Activated T-cell treated with anti-CD3 and anti-CD28 coated beads for 4 hours (primary cell): ENCODE results near the gene FAM174C.
"Not testable (repeated sequence)": the region's sequence is repeated elsewhere in the genome, so short reads cannot be mapped to it uniquely, and the experiment has no call there.

Experiments
- DNase-seq: peaks from one replicate; pipeline ENCODE4 v3.0.0-alpha.2; 2020

Gene FAM174C

DNA sequence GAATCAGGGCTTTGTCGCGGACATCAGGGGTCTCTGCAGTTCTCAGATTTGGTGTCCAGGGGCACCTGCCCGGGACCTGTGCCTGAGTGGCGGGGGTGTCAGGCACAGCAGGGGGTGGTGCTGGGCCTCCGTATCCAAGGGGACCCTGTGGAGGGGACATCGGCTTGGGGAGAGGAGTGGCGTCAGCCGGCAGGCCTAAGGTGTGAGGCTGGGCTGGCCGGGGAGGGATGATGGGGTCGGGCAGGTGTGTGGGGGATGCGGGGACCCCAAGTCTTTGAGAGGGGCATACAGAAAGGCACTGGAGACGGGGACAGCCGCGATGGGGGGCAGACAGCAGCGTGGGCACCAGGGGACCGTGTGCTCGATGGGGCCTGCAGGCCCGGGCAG, 12.9 kb downstream of the FAM174C start:
- DNase-seq: no peak

DNA sequence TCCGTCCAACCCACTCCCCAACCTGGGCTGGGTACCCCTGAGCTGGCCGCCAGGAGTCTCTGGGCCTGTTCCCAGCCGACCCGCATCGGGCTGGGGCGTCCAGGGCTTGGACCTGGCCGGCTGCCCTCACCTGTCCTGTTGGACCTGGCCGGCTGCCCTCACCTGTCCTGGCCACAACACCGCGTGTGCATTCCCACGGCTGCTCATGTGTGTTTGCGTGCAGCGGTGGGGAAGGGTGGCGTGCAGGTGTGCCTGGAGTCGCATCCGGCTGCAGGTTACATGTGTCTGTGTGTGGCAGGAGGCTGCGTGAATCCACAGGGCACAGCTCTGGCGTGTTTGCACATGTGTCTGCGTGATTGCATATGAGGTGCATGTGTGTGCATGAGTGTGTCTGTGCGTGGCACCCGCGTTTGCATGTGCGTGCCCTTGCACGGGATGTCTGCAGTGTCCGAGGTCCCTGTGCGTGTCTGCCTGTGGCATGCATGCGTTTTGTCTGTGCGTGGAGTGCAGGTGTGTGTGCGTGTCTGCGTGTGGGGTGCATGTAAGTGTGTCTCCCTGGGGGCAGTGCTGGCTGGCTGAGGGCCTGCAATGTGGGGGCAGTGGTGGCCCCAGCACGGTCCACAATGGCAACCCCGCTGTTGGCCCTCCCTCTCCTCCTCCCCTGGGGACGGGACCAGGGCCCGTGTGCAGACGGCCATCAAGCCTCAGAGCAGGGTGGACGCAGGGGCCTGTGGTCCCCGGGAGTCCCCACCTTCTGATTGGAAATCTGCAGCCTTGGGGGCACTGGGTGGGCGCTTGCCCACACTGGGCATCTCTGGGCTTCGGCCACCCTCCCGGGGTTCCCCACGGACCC, 13.7 kb downstream of the FAM174C start:
- no peak for DNase-seq

DNA sequence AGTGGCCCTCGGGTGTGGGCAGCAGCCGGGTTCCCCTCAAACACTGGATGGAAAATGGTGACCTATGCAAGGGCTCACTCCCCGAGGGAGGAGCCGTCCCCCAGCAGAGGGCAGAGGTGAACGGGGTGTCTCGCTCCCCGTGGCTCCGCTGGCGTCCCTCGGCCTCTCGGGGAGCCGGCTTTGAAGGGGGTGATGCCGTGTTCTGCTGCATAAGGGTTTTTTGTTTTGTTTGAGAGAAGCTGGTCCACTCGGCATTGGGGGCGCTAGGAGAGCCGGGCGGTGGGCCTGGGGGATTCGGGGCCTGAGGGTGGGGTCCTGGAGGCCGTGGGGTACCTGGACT, 14.3 kb downstream of the FAM174C start:
- no peak for DNase-seq

DNA sequence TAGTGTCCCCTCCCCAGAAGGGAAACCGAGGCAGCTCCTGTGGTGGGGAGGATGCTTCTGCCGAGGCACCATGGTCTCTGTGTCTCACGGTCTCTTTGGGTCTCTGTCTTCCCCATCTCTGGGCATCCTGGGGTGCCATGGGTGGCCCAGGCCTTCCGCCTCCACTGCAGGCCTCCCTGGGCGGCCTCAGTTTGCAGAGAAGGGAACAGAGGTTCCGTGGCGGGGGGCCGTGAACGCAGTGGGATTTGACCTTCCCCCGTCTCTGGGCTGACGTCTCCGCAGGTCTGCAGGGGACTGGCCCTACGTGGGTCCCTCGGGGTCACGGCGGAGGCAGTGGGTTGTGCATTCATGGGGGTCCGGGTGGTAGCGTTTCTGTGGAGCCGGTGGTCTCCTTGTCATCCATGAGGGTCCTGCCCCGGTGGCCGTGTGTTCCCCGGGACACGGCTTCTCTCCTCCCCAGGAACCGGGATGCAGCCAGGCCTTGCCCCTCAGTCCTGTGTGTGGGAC, 14.9 kb downstream of the FAM174C start:
- no peak for DNase-seq

DNA sequence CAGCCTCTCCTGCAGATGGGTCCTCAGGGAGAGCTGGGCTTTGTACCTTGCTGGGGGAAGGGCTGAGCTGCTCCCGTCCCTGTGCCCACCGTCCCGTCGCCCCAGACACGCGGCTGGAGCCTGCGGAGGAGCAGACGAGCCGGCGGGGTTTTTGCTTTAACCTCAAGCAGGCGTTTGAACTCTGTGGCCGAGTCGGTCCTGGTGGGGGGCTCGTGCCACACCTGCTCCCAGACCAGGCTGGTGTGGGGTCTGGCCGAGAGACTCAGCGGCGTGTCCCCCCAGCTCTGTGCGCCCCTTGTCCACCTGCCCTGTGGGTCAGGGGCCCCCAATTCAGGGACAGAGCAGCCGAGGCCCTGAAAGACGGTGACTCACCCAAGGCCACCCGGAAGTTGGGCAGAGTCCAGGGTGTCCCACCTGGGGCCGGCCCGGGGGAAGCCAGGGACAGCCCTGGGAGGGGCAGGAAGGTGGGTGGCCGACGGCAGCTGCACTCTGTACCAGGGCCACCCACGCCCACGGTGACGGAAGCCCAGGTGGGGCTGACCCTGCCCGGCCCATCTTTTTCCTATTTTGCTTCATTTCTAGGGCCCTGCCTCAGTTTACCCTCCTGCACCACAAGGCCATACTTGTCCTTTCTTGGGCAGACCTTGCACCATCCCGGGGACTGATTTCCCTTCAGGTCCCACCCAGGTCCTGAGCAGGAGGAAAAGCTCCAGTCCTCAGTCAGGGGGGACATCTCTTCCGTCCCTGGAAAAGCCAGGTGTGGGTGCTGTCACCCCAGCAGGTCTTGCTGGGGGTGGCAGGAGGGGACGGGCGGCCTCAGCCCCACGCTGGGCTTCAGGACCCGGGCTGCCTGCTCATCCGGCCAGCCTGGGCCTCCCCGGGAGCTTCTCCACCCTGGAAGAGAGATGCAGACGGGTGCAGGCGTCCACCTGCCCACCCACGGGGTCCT, 15.6 kb downstream of the FAM174C start:
- DNase-seq: no peak

DNA sequence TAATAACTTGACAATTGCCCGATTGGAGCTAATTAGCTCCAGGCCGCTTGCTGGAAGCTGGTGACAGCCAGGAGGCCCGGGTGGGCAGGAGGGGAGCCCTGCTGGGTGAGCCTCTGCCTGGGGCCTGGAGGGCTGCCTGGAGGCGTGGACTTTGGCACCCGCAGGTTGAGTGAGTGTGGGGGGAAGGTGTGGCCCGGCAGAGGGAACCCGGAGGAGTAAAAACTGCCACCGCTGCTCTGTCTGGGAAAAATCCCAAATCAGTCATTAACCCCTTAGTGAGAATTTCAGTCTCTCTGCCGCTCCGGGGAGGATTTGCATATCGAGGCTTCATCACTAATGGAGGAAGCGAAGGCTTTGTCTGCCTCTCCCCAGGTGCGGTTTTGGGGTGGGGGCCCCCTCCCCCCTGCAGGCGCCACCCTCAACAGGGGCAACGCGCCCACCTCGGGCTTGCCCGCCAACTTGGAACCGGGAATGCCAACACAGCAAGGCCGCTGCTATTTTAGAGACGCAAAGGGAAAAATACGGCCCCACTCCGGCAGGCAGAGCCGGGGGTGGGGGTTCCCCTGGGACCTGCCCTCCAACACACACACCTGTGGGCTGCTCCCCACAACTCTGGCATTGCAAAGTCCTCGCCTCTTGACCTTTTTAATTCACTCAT, 16.6 kb downstream of the FAM174C start:
- DNase-seq: no peak

DNA sequence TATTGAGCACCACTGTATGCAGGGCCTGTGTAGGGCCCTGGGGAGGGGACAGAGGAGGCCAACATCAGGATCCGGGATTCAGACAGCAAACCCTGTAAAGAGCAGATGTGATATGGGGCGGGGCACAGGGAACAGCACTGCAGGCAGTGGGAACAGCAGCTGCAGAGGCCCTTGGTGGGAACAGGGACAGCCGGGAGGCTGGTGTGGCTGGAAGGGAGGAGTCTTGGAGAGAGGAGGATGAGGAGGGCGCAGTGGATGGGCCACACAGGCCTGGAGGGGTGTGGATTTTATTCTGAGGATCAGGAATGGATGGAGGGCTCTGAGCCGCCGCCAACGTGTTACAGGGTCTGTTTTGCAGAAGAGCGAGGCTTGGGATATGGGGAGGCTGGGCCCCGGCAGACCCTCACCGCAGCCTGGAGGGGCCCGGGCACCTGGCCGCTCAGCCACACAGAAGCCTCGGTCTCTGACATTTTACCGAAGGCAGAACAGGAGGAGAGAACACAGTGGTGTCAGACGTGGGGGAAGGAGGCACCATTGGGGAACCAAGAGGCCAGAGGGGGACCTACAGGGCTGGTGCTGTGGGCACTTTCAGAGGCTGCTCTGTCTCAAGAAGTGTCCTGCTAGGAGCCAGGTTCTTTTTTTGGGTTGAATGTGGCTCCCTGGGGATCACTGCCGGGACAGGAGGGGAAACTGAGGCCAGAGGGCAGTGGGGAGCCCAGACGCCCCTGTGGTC, 17.3 kb downstream of the FAM174C start:
- no peak for DNase-seq

DNA sequence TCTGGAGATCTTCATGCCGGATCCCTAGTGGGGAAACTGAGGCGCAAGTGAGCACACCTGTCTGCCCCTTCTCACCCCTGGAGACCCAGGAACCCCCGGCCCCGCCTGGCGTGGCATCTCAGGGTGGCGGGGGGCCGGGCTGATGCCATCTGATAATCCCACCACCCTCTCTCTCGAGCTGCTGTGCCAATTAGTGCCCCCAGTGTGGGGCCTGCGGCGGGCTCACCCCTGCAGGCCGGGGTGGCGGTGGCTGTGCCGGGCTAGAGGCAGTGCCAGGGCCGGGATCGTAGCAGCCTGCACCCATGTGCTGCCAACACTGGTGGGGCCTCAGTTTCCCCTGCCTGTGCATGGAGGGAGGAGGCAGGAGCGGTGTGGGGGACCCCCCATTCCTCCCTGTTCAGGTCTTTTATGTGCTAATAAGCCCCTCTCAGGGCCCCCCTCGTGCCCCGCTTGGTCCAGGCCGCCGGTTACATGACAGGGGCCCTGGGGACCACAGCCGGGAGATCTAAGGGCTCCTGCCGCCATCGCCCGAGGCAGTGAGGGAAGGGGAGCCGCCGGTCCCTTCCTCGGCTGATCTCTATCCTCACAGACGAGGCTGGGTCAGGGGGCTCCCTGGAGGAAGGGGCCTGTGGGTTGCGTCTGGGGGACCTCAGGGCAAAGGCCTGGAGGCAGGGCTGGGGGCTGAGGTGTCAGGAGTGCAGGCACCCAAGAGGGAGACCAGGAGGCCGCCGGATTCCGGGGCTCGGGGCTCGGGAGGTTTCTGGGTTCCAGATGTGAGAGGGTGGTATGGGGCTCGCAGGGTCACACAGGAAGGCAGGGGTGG, 18.7 kb downstream of the FAM174C start:
- no peak for DNase-seq

DNA sequence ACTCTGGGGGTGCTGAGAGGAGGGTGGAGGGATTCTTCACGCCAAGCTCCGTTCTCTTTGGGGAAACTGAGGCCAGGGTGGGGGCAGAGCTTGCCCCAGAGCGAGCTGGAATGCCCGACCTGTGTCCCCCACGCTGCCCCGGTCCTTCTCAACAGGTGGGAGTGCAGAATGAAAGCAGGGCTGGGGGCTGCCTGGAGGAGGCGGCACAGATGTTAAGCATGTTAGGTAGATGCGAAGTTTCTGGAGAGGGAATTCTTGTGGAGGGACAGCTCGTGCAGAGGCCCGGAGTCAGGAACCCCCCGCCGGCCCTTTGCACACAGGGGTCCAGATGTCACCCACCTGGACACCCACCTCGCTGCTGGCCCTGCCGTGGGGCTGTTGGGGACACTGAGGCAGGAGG, 19.4 kb downstream of the FAM174C start:
- DNase-seq: no peak

DNA sequence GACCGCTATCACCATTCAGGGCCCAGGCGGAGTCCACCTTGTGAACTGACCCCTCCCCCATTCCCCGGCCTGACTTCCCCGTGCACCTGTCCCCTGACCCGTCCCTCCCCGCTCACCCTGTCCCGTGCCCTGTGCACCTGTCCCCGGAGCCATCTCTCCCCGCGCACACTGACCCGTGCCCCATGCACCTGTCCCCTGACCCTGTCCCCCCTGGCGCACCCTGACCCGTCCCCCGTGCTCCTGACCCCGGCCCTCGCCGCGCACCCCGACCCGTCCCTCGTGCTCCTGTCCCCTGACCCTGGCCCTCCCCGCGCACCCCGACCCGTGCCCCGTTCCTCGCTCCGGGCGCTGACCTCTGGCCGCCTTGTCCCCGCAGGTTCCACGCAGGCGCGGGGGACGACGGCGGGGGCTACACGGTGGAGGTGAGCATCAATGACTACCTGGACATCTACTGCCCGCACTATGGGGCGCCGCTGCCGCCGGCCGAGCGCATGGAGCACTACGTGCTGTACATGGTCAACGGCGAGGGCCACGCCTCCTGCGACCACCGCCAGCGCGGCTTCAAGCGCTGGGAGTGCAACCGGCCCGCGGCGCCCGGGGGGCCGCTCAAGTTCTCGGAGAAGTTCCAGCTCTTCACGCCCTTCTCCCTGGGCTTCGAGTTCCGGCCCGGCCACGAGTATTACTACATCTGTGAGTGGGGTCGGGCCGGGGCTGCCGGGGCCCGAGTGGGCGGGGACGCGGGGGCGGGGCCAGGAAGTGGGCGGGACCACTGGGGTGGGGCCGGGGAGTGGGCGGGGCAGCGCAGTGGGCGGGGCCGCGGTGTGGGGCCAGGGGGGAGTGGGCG, 20.1 kb downstream of the FAM174C start:
- peak; percentile 40 for DNase-seq

DNA sequence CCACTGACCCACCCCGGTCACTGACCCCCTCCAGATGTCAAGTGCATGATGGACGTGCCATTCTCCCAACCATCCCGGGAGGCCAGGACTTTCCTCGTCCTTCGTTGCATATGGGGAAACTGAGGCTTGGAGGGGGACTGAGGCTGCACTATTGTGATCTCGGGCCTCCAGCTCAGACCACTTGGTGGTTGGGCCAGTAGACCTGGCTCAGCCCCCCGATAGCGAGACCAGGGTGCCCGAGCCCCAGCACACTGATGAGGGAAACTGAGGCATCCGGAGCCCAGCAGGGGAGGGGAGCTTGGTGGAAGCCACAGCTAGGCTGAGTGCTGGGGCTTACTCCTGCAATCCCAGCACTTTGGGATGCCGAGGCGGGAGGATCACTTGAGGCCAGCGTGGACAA, 20.7 kb downstream of the FAM174C start:
- DNase-seq: no peak

DNA sequence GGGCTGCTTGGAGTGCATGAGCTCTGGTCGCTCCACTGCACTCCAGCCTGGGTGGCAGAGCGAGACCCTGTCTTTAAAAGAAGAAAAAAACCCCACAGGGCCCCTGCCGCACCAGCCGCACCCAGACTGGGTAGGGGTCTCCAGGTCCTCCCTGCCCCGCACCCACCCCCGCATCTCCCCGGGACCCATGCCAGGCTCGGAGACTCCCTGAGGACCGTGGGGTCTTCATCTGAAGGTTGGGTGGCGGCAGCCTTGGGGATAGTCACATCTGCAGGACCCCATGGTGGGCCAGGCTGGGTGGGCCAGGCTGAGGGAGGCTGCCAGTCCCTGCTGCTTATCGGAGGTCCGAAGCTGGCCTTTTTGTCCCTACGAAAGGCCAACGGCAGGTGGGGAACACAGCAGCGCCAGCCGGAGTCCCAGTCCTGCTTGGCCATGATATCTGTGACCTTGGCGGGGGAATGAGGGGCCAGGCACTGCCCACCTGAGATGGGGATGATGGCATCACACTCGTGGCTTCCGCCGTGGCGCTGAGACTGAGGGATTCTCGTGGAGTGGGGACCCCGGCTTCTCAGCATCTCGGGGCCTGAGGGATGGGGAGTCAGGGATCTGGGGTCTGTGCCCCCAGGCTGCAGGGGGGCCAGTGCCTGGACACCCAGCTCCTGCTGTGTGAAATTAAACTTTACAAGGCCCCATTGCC, 21.4 kb downstream of the FAM174C start:
- no peak for DNase-seq

DNA sequence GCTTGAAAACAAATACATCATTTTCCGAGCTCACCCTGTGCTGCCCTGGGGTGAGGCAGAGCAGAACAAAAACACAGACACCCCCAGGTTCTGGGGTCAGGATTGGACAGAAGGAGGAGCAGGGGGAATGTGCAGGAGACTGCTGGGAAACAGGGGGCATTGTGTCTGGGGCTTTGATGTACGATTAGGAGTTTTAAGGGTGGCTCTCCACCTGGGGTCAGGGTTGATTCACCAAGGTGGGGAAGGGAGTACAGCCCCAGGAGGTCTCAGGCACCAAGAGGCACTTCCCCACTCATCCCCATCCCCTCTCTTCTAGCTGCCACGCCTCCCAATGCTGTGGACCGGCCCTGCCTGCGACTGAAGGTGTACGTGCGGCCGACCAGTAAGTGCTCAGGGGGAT, 22.9 kb downstream of the FAM174C start:
- no peak for DNase-seq

DNA sequence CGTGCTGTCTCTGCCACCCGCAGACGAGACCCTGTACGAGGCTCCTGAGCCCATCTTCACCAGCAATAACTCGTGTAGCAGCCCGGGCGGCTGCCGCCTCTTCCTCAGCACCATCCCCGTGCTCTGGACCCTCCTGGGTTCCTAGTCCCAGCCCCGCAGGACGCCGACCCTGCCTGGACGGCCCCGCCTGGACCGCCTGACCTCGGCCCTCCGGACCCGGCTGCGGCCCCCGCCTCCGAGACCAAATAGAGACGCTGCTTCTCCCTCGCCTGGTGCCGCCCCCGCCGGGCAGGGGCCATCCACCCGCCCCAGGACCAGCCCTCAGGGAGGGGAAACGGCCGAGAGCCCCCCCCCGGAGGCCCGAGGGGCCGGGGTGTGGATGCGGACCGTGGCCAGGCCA, 24.5 kb downstream of the FAM174C start:
- DNase-seq: no peak

DNA sequence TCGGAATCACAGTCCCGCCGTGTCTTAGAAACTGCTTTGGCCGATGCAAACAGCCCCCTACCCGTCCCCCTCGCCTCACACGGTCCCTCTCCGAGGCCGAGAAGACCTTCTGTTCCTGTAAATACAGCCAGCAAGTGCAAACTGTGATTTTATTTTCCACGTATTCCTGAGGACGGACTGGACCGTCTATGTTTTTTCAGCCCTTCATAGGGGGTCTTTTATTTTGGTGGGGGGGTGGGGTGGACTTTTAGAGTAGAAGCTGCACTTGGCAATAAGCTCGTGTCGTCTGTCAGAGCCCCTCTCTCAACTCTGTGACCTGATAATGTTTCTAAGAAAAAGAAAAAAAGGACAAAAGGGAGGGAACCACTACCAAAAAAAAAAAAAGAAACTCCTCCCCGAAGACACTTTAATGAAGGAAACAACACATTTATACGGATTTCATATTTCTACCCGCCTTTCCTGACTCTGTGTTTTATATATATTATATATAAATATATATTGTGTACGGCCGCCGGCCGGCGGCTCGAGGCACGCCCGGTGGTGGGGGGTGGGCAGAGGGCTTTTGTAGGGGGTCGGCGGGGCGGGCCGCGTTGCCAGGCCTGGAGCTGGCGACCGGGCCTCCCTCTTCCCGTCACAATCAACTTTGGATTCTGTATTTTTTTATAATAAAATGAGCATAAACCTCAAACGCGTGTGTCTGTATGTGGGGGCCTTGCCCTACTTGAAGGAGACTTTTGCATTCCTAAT, 25.6 kb downstream of the FAM174C start:
- no peak for DNase-seq

DNA sequence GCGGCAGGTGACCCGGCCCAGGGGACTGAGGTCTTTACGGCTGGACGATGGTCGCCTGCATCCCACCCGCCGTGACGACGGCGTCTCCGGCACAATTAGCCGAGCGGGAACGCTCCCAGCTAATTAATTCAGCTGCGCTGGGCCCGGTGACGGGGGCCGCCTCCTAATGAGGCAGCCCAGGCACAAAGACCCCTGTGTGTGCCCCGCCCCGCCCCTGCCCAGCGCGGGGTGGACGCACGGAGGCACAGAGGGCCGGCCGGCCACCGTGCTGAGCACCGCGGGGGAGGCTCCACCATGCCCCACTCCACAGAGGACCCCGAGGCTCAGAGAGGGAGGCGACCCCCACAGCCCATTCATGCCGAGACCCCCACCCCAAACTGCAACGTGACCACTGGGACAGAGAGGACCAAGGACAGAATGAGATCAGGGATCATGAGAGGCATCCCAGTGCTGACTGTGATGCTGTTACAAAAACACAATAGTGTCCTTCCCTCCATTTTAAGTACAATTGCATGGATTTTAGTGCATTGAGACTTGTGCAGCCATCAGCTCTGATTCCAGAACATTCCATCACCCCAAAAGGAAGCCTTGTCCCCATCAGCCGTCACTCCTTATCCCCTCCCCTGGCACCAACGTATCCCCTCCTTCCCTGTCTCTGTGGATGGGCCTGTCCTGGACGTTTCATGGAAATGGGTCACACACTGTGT, 27.4 kb downstream of the FAM174C start:
- DNase-seq: no peak

DNA sequence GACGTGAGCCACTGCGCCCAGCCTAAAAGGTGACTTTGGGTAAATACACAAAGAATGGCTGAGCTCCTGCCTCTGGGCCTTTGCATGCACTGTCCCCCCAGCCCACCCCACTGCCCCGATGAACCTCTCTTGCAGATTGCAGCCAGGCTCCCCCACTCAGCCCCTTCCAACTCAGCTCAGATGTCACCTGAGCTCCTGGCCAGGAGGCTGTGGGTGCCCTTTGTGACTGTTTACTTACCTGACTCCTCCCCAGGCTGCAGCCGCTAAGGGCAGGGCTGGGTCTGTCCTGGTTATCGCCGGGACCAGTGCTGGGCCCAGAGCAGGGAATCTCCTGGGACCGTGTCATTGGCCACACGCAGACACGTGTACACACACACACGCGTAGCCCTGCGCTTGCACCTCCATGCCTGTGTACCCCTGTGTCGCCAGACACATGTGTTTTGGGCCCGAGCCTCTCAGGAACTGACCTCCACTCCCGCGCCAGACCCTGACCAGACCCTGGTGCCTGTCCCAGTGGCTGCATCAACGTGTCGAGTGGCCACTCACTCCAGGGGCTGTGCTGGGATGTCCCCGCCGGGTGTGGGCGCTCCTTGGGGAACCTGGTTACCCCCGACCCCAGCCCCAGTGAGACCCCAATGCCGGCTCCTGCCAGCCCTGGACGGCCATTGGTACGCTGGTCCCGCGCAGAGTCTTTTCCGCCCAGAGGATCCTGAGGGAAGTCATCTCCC, 29.0 kb downstream of the FAM174C start:
- no peak for DNase-seq

DNA sequence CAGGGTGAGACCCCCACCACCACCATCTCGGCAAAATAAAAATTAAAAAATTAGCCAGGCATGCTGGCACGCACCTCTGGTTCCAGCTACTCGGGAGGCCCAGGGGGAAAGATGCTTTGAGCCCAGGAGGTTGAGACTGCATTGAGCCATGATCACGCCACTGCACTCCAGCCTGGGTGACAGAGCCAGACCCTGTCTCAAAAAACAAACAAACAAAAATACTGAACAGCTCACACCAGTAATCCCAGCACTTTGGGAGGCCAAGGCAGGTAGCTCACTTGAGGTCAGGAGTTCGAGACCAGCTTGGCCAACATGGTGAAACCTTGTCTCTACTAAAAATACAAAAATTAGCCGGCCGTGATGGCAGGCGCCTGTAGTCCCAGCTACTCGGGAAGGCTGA, 30.0 kb downstream of the FAM174C start:
- DNase-seq: not testable (repeated sequence)
